ENCODE measurements around the gene KIF16B.

Gene KIF16B

GRCh38 chr20:16404171-16404570, 169.1 kb downstream of the KIF16B start:
- no peak for TF ChIP-seq ZC3H10 (CRISPR knock-in tag; IDR thresholded peaks at IDR 0.05)
- no peak for TF ChIP-seq OSR1 (CRISPR knock-in tag; IDR thresholded peaks at IDR 0.05)
- TF ChIP-seq GLIS3 (CRISPR knock-in tag; IDR thresholded peaks at IDR 0.05): no peak
- no peak for TF ChIP-seq ARNTL (CRISPR knock-in tag; IDR thresholded peaks at IDR 0.05; ENCODE audit: borderline replicate concordance, low read depth)
- ATAC-seq: no peak

- TF ChIP-seq TOX (CRISPR knock-in tag; IDR thresholded peaks at IDR 0.05; ENCODE audit: borderline replicate concordance) (no peak), ESRRG (CRISPR knock-in tag; IDR thresholded peaks at IDR 0.05) (no peak), ZNF565 (CRISPR knock-in tag; conservative IDR thresholded peaks at IDR 0.05; ENCODE audit: low read depth) (no peak), SNAI2 (CRISPR knock-in tag; IDR thresholded peaks at IDR 0.05) (no peak), TSHZ2 (CRISPR knock-in tag; IDR thresholded peaks at IDR 0.05) (no peak), CREB5 (CRISPR knock-in tag; IDR thresholded peaks at IDR 0.05; ENCODE audit: low read depth) (no peak), ARNTL (CRISPR knock-in tag; IDR thresholded peaks at IDR 0.05; ENCODE audit: borderline replicate concordance, low read depth) (no peak), RARB (CRISPR knock-in tag; IDR thresholded peaks at IDR 0.05) (no peak), ISL1 (CRISPR knock-in tag; IDR thresholded peaks at IDR 0.05) (no peak), GLIS3 (CRISPR knock-in tag; IDR thresholded peaks at IDR 0.05) (no peak), ZNF8 (CRISPR knock-in tag; IDR thresholded peaks at IDR 0.05) (no peak), TCF4 (CRISPR knock-in tag; IDR thresholded peaks at IDR 0.05; ENCODE audit: borderline replicate concordance) (no peak), ZFP30 (CRISPR knock-in tag; IDR thresholded peaks at IDR 0.05) (no peak), BACH2 (CRISPR knock-in tag; IDR thresholded peaks at IDR 0.05; ENCODE audit: borderline replicate concordance) (no peak), OSR1 (CRISPR knock-in tag; IDR thresholded peaks at IDR 0.05) (no peak), CSRNP3 (CRISPR knock-in tag; IDR thresholded peaks at IDR 0.05) (no peak), ZNF70 (CRISPR knock-in tag; IDR thresholded peaks at IDR 0.05) (no peak)
- TF ChIP-seq, protein P1, sequence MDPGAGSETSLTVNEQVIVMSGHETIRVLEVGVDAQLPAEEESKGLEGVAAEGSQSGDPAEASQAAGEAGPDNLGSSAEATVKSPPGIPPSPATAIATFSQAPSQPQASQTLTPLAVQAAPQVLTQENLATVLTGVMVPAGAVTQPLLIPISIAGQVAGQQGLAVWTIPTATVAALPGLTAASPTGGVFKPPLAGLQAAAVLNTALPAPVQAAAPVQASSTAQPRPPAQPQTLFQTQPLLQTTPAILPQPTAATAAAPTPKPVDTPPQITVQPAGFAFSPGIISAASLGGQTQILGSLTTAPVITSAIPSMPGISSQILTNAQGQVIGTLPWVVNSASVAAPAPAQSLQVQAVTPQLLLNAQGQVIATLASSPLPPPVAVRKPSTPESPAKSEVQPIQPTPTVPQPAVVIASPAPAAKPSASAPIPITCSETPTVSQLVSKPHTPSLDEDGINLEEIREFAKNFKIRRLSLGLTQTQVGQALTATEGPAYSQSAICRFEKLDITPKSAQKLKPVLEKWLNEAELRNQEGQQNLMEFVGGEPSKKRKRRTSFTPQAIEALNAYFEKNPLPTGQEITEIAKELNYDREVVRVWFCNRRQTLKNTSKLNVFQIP (CRISPR knock-in tag; IDR thresholded peaks at IDR 0.05; ENCODE audit: borderline replicate concordance, low read depth): no peak
- ATAC-seq: no peak
Measured at GRCh38 chr20:16400234-16400633, 173.0 kb downstream of the KIF16B start.

- ATAC-seq: no peak
- TF ChIP-seq CSRNP3 (CRISPR knock-in tag; IDR thresholded peaks at IDR 0.05): no peak
- no peak for TF ChIP-seq TCF4 (CRISPR knock-in tag; IDR thresholded peaks at IDR 0.05; ENCODE audit: borderline replicate concordance)
- TF ChIP-seq CSDC2 (CRISPR knock-in tag; IDR thresholded peaks at IDR 0.05): no peak
- no peak for TF ChIP-seq PATZ1 (CRISPR knock-in tag; IDR thresholded peaks at IDR 0.05; ENCODE audit: borderline replicate concordance)
- TF ChIP-seq ISL1 (CRISPR knock-in tag; IDR thresholded peaks at IDR 0.05): no peak
- no peak for TF ChIP-seq RARB (CRISPR knock-in tag; IDR thresholded peaks at IDR 0.05)
- TF ChIP-seq PPARA (CRISPR knock-in tag; IDR thresholded peaks at IDR 0.05; ENCODE audit: borderline replicate concordance): no peak
- TF ChIP-seq ZNF565 (CRISPR knock-in tag; conservative IDR thresholded peaks at IDR 0.05; ENCODE audit: low read depth): no peak
- no peak for TF ChIP-seq ESRRG (CRISPR knock-in tag; IDR thresholded peaks at IDR 0.05)
- no peak for TF ChIP-seq GLIS3 (CRISPR knock-in tag; IDR thresholded peaks at IDR 0.05)
- no peak for TF ChIP-seq TSHZ2 (CRISPR knock-in tag; IDR thresholded peaks at IDR 0.05)
- no peak for TF ChIP-seq ZNF8 (CRISPR knock-in tag; IDR thresholded peaks at IDR 0.05)
- no peak for TF ChIP-seq ZFP30 (CRISPR knock-in tag; IDR thresholded peaks at IDR 0.05)
- TF ChIP-seq, protein P1 (CRISPR knock-in tag; IDR thresholded peaks at IDR 0.05; ENCODE audit: borderline replicate concordance, low read depth): no peak
Measured at GRCh38 chr20:16399801-16400200, 173.4 kb downstream of the KIF16B start.

Measured in SK-N-SH treated with all-trans-retinoic acid at 6 μM for 48 hours (cell line).